A549 (cell line): ENCODE measurements around the gene SH3RF2. TPM values are rescaled to one million over a fixed set of nuclear protein-coding genes. Genes with fewer than 3 reads are reported as not detected.

ENCODE experiments used
- ATAC-seq, 2 experiments: fragments of 200-7000 bp in 1 of 2; fragments of >200 bp in 1 of 2; cut with Nextera tagmentation in 1 of 2; cut with Tn5 transposase in 1 of 2; 3 replicates each; pipeline versions ENCODE4 v1.8.0 to v1.9.1; 2018 to 2020; ENCODE audit warnings: mild to moderate bottlenecking in 1 of 2, moderate library complexity in 1 of 2
- CTCF ChIA-PET: fragments of 300-600 bp; sonication (Branson Sonifier 250); formaldehyde crosslinking; extraction: SDS; loops from one replicate; lab custom pipeline; 2021; ENCODE audit warnings: antibody characterized with exemption, inconsistent platforms; lab: Yijun Ruan, JAX
- POLR2A ChIA-PET: fragments of 350-600 bp; formaldehyde crosslinking; extraction: SDS; loops from one replicate; lab custom pipeline; 2021; ENCODE audit warnings: antibody characterized with exemption, inconsistent platforms; lab: Yijun Ruan, JAX
- DNase-seq, 2 experiments: peaks; one replicate each; pipeline versions ENCODE4 v3.0.0 to v3.0.0-alpha.2; 2011 to 2016; ENCODE audit warnings: low read depth in 1 of 2, low spot score in 1 of 2
- FAIRE-seq: peaks from 2 replicates; lab custom pipeline; 2011; peaks lifted over from hg19 to GRCh38; lab: Jason Lieb, UNC
- H3K27ac ChIP-seq, 2 experiments: fragments of >200 bp; sonication (Bioruptor Twin); formaldehyde crosslinking; 3 replicates each; pipeline ENCODE4 v1.5.1; 2016 to 2017
- H3K4me1 ChIP-seq: fragments of >200 bp; sonication (Bioruptor Twin); formaldehyde crosslinking; 3 replicates; pipeline ENCODE4 v1.6.1; 2016
- H3K4me2 ChIP-seq: fragments of >200 bp; sonication (Bioruptor Twin); formaldehyde crosslinking; 3 replicates; pipeline ENCODE4 v1.6.1; 2016
- H3K4me3 ChIP-seq: fragments of >200 bp; sonication (Bioruptor Twin); formaldehyde crosslinking; 3 replicates; pipeline ENCODE4 v1.5.1; 2016
- H3K9me3 ChIP-seq: fragments of >200 bp; sonication (Bioruptor Twin); formaldehyde crosslinking; 3 replicates; pipeline ENCODE4 v1.6.1; 2016
- CBX8 ChIP-seq: fragments of 200-600 bp; sonication (generic); IDR thresholded peaks from 2 replicates; pipeline ENCODE4 v1.6.1; 2016
- EHF ChIP-seq: fragments of 250-450 bp; sonication (Bioruptor Pico); IDR thresholded peaks from 2 replicates; pipeline ENCODE4 v1.5.0; 2020; ENCODE audit warnings: mild to moderate bottlenecking
- EHMT2 ChIP-seq: fragments of 200-600 bp; sonication (generic); IDR thresholded peaks from 2 replicates; pipeline ENCODE4 v1.6.1; 2016; ENCODE audit warnings: antibody characterized with exemption, low read depth, mild to moderate bottlenecking, moderate library complexity
- ESRRA ChIP-seq: fragments of 150-350 bp; IDR thresholded peaks from 2 replicates; pipeline ENCODE4 v1.6.1; 2014; ENCODE audit warnings: mild to moderate bottlenecking, low read length, borderline replicate concordance
- FOSL2 ChIP-seq, 2 experiments: fragments of 450-650 bp in 1 of 2; fragments of >200 bp in 1 of 2; sonication (Bioruptor Twin) in 1 of 2; formaldehyde crosslinking; IDR thresholded peaks; 2 replicates each; pipeline versions ENCODE4 v1.5.0 to v1.6.1; 2016 to 2020; ENCODE audit warnings: mild to moderate bottlenecking in 1 of 2, moderate library complexity in 1 of 2
- FOXS1 ChIP-seq: fragments of 250-450 bp; sonication (Bioruptor Pico); IDR thresholded peaks from 2 replicates; pipeline ENCODE4 v1.5.0; 2020; ENCODE audit warnings: mild to moderate bottlenecking, moderate library complexity
- GATA3 ChIP-seq: IDR thresholded peaks from 2 replicates; pipeline ENCODE4 v1.6.1; 2012; ENCODE audit warnings: borderline replicate concordance
- HDAC2 ChIP-seq: fragments of 200-600 bp; sonication (generic); IDR thresholded peaks from 2 replicates; pipeline ENCODE4 v1.6.1; 2016
- HOXA7 ChIP-seq: fragments of 250-450 bp; sonication (Bioruptor Pico); IDR thresholded peaks from 2 replicates; pipeline ENCODE4 v1.5.0; 2020; ENCODE audit warnings: mild to moderate bottlenecking, moderate library complexity
- JUN ChIP-seq, 2 experiments: fragments of >200 bp; sonication (Bioruptor Twin); formaldehyde crosslinking; IDR thresholded peaks; 2 replicates in 1 of 2; 3 replicates in 1 of 2; pipeline ENCODE4 v1.6.1; 2016 to 2017
- JUNB ChIP-seq: fragments of >200 bp; sonication (Bioruptor Twin); formaldehyde crosslinking; IDR thresholded peaks from 2 replicates; pipeline ENCODE4 v1.6.1; 2016
- MAFK ChIP-seq: fragments of 450-650 bp; IDR thresholded peaks from 2 replicates; pipeline ENCODE4 v1.6.1; 2014; ENCODE audit not compliant: partially characterized antibody
- MAZ ChIP-seq: fragments of 150-350 bp; IDR thresholded peaks from 2 replicates; pipeline ENCODE4 v1.6.1; 2014; ENCODE audit warnings: antibody characterized with exemption, low read depth, low read length, borderline replicate concordance
- MYC ChIP-seq: IDR thresholded peaks from 2 replicates; pipeline ENCODE4 v1.6.1; 2012; ENCODE audit warnings: mild to moderate bottlenecking, inconsistent platforms, low read length, improper control_type of control experiment, borderline replicate concordance
- NR3C1 ChIP-seq: fragments of >200 bp; sonication (Bioruptor Twin); formaldehyde crosslinking; IDR thresholded peaks from 3 replicates; pipeline ENCODE4 v1.6.1; 2017
- RNF2 ChIP-seq: fragments of 200-600 bp; sonication (generic); IDR thresholded peaks from 2 replicates; pipeline ENCODE4 v1.6.1; 2016; ENCODE audit warnings: low read depth, mild to moderate bottlenecking, antibody characterized with exemption, moderate library complexity, borderline replicate concordance
- SREBF2 ChIP-seq: fragments of 450-650 bp; IDR thresholded peaks from 2 replicates; pipeline ENCODE4 v1.6.1; 2014; ENCODE audit warnings: mild to moderate bottlenecking, moderate library complexity
- WGBS: methylation state at CpG from one replicate; pipeline ENCODE4 v1.1.6; 2017; ENCODE audit errors: missing lambda C conversion rate; 5-methylcytosine and 5-hydroxymethylcytosine counted together
- polyA plus RNA-seq, 4 experiments: library from polyadenylated mRNA; depleted of rRNA in 3 of 4; stranded (reverse); fragments of >200 nt; fragmentation: RNase III in 1 of 4; extraction: RNeasy Plus Mini Kit Qiagen cat#74134 plus additional on column Dnase treatment in 1 of 4; gene quantifications; 2 replicates in 3 of 4; 3 replicates in 1 of 4; pipeline ENCODE4 v1.2.3, GENCODE V29; 2011 to 2017
- TF ChIP-seq, protein P1 (sequence below): fragments of 150-350 bp; IDR thresholded peaks from 2 replicates; pipeline ENCODE4 v1.6.1; 2014; ENCODE audit warnings: low read depth, mild to moderate bottlenecking, low read length
- TF ChIP-seq, protein P2 (sequence below): IDR thresholded peaks from 2 replicates; pipeline ENCODE4 v1.6.1; 2012
- TF ChIP-seq, protein P3 (sequence below): fragments of 250-450 bp; sonication (Bioruptor Pico); IDR thresholded peaks from 2 replicates; pipeline ENCODE4 v1.5.0; 2021; ENCODE audit warnings: mild to moderate bottlenecking, moderate library complexity, borderline replicate concordance
- TF ChIP-seq, protein P4 (sequence below): fragments of 200-600 bp; sonication (generic); IDR thresholded peaks from 2 replicates; pipeline ENCODE4 v1.6.1; 2016; ENCODE audit warnings: antibody characterized with exemption, mild to moderate bottlenecking, moderate library complexity
- TF ChIP-seq, protein P5 (sequence below): fragments of 250-450 bp; sonication (Bioruptor Pico); IDR thresholded peaks from 2 replicates; pipeline ENCODE4 v1.5.0; 2020; ENCODE audit warnings: low read depth, mild to moderate bottlenecking, moderate library complexity

Gene SH3RF2
- polyA plus RNA-seq, 2 of the 4 experiments (the other 2 are of a cell fraction): 4.1 to 6.0 TPM

DNA sequence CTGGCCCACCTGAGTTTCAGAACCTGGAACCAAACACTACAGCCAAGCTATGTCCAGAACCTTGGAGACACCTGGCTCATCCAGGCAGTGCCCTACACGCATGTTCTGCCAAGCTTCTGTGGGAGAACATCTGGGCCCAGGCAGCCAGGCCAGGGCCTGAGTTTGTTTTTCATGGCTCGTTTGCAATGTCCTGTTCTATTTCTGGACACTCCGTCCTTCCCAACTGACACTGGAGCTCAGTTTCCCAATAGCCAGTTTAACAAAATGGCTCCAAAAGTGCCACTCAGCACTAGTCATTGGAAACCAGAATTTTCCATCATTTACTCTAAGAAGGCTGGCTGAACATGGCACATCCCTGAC is 38.6 kb downstream of the SH3RF2 start:
- peak overlapping the region; percentile 85 for H3K27ac ChIP-seq
- TF ChIP-seq, protein P1, sequence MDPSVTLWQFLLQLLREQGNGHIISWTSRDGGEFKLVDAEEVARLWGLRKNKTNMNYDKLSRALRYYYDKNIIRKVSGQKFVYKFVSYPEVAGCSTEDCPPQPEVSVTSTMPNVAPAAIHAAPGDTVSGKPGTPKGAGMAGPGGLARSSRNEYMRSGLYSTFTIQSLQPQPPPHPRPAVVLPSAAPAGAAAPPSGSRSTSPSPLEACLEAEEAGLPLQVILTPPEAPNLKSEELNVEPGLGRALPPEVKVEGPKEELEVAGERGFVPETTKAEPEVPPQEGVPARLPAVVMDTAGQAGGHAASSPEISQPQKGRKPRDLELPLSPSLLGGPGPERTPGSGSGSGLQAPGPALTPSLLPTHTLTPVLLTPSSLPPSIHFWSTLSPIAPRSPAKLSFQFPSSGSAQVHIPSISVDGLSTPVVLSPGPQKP: no peak
- no peak for TF ChIP-seq EHF
- no peak for TF ChIP-seq JUNB
- TF ChIP-seq ESRRA: no peak
- TF ChIP-seq MAFK: peak; percentile 23
- TF ChIP-seq HOXA7: no peak
- no peak for TF ChIP-seq CBX8
- no peak for TF ChIP-seq SREBF2
- TF ChIP-seq, all 56 proteins: peak for 1
- Histone ChIP-seq H3K9me3 (no peaks in the 10 kb centered on the region), H3K4me2 (peak overlapping the region; percentile 80), H3K4me3 (no peak overlapping the region), H3K4me1 (peaks cover 56% of the 10 kb centered on the region)
- ChIA-PET POLR2A (interaction anchor here (0.9 kb wide), 1 partner anchor 49 kb away, joined by 3 read pairs; no protein-coding TSS in a partner anchor), CTCF (interaction anchor here (1.0 to 2.2 kb wide), 3 partner anchors 10 to 38 kb away, joined by 3 to 6 read pairs (median 5); no protein-coding TSS in a partner anchor)
- DNase-seq (no peak), FAIRE-seq (no peak), ATAC-seq (no peak)
- WGBS: 69% methylated on average over 3 of the region's 3 CpGs

DNA sequence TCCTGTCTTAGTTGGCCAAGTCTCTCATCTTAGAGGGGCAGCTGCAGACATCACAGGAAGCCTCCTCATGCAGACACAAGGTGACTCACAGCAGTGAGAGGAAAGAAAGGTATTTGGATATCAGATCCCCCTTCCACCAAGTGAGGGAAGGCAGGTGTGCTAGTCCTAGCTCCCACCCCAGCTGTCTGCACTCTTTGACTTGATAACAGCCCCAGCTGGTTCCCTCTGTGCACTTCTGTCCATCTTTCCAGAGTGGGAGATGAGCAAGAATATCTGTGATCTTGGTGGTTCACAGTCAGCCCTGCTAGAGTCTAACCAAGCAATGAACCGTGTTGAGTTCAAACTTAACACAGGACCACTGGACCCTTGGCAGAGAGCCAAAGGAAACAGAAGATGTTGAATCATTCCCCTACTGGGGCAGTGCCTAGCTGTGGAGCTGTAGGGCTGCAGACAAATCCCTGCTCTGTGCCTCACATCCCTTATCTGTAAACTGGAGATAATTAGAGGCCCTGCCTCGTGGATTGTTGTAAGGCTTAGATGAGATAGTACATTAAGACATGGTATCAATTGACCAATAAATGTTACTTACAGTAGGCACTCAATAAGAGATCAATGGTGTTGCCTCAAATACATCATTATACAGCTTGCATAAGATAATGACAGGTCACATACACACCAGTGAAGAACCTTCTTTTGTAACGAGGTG is 39.1 kb downstream of the SH3RF2 start:
- H3K4me3 ChIP-seq: no peak overlapping the region
- ATAC-seq: peak; percentile 80 to 84
- peak in 1 of 2 experiments; percentile 80 for DNase-seq
- no peak for FAIRE-seq
- no peak for TF ChIP-seq FOSL2 (IDR thresholded peaks at IDR 0.05)
- peak; percentile 49 for TF ChIP-seq FOSL2 (CRISPR knock-in tag; IDR thresholded peaks at IDR 0.05)
- peak; percentile 11 to 46; a peak in 1 of 5 replicates for TF ChIP-seq JUN (IDR thresholded peaks at IDR 0.05)
- no peak for TF ChIP-seq HOXA7
- peak; percentile 90; the same call in 1 of the 2 replicates for TF ChIP-seq FOXS1
- TF ChIP-seq, protein P2, sequence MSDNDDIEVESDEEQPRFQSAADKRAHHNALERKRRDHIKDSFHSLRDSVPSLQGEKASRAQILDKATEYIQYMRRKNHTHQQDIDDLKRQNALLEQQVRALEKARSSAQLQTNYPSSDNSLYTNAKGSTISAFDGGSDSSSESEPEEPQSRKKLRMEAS: peak; percentile 4; the same call in 1 of the 2 replicates
- peak; percentile 64 for TF ChIP-seq JUNB
- peak; percentile 32; the same call in 1 of the 2 replicates for TF ChIP-seq GATA3
- TF ChIP-seq EHMT2: no peak
- peak overlapping the region; percentile 85 for H3K27ac ChIP-seq
- 24% methylated on average over 3 of the region's 3 CpGs for WGBS
- CTCF ChIA-PET: interaction anchor here (0.9 to 2.2 kb wide), 4 partner anchors 9 to 38 kb away, joined by 3 to 6 read pairs (median 4); no protein-coding TSS in a partner anchor
- POLR2A ChIA-PET: interaction anchor here (0.9 kb wide), 1 partner anchor 50 kb away, joined by 3 read pairs; no protein-coding TSS in a partner anchor
- no peaks in the 10 kb centered on the region for H3K9me3 ChIP-seq
- peaks cover 61% of the 10 kb centered on the region for H3K4me1 ChIP-seq
- peak overlapping the region; percentile 80 for H3K4me2 ChIP-seq

DNA sequence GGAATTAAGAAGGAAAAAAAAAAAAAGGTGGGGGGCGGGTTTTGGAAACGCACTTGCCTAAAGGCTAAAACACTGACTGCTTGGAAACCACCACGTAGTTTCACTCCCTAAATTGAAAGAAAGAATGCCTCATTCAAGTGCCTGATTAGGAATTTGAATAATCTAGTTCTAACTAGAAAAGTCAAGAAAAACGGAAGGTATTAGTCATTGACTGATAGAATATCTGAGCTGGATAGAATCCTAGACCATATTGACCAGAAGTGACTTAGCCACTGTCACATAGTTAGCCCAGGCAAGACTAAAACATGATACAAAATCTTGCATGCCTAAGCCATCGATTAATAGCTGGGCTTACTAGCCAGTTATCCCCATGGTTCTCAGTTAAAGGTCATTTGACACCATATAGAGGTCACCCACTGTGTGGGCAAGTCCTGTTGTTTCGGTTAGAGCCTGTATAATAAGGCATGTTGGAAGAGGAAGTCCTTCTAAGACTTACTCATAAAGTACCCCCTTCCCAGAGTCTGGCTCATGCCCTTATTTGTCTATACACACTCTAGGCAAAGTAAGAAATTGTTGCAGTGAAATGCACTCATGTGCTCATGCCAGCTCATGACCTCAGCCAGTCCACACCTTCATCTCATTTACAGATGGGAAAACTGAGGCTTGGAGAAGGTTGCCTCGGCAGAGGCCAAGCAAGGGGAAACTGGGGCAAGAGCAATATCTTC is 40.2 kb downstream of the SH3RF2 start:
- no peak overlapping the region for H3K4me3 ChIP-seq
- ChIA-PET CTCF (interaction anchor here (0.9 to 2.3 kb wide), 3 partner anchors 39 to 151 kb away, joined by 5 to 10 read pairs (median 5); no protein-coding TSS in a partner anchor), POLR2A (no interaction called here)
- WGBS: 46% methylated on average over 7 of the region's 7 CpGs
- H3K4me1 ChIP-seq: peaks cover 72% of the 10 kb centered on the region
- ATAC-seq (peak in 1 of 2 experiments; percentile 36; a peak in 2 of 6 replicates), DNase-seq (peak in 1 of 2 experiments; percentile 44), FAIRE-seq (no peak)
- H3K4me2 ChIP-seq: peak overlapping the region; percentile 80
- no peaks in the 10 kb centered on the region for H3K9me3 ChIP-seq
- peak overlapping the region; percentile 85 for H3K27ac ChIP-seq
- TF ChIP-seq, protein P3, sequence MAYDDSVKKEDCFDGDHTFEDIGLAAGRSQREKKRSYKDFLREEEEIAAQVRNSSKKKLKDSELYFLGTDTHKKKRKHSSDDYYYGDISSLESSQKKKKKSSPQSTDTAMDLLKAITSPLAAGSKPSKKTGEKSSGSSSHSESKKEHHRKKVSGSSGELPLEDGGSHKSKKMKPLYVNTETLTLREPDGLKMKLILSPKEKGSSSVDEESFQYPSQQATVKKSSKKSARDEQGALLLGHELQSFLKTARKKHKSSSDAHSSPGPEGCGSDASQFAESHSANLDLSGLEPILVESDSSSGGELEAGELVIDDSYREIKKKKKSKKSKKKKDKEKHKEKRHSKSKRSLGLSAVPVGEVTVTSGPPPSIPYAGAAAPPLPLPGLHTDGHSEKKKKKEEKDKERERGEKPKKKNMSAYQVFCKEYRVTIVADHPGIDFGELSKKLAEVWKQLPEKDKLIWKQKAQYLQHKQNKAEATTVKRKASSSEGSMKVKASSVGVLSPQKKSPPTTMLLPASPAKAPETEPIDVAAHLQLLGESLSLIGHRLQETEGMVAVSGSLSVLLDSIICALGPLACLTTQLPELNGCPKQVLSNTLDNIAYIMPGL (CRISPR knock-in tag): no peak
- TF ChIP-seq HOXA7 (no peak), RNF2 (no peak), EHF (no peak), HDAC2 (no peak), MAZ (no peak), MYC (no peak), NR3C1 (no peak)
- TF ChIP-seq, protein P4, sequence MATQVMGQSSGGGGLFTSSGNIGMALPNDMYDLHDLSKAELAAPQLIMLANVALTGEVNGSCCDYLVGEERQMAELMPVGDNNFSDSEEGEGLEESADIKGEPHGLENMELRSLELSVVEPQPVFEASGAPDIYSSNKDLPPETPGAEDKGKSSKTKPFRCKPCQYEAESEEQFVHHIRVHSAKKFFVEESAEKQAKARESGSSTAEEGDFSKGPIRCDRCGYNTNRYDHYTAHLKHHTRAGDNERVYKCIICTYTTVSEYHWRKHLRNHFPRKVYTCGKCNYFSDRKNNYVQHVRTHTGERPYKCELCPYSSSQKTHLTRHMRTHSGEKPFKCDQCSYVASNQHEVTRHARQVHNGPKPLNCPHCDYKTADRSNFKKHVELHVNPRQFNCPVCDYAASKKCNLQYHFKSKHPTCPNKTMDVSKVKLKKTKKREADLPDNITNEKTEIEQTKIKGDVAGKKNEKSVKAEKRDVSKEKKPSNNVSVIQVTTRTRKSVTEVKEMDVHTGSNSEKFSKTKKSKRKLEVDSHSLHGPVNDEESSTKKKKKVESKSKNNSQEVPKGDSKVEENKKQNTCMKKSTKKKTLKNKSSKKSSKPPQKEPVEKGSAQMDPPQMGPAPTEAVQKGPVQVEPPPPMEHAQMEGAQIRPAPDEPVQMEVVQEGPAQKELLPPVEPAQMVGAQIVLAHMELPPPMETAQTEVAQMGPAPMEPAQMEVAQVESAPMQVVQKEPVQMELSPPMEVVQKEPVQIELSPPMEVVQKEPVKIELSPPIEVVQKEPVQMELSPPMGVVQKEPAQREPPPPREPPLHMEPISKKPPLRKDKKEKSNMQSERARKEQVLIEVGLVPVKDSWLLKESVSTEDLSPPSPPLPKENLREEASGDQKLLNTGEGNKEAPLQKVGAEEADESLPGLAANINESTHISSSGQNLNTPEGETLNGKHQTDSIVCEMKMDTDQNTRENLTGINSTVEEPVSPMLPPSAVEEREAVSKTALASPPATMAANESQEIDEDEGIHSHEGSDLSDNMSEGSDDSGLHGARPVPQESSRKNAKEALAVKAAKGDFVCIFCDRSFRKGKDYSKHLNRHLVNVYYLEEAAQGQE: no peak
- TF ChIP-seq, protein P5, sequence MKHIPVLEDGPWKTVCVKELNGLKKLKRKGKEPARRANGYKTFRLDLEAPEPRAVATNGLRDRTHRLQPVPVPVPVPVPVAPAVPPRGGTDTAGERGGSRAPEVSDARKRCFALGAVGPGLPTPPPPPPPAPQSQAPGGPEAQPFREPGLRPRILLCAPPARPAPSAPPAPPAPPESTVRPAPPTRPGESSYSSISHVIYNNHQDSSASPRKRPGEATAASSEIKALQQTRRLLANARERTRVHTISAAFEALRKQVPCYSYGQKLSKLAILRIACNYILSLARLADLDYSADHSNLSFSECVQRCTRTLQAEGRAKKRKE (CRISPR knock-in tag): no peak
